Measurements from ENCODE around the gene HYAL3.

Gene HYAL3

DNA sequence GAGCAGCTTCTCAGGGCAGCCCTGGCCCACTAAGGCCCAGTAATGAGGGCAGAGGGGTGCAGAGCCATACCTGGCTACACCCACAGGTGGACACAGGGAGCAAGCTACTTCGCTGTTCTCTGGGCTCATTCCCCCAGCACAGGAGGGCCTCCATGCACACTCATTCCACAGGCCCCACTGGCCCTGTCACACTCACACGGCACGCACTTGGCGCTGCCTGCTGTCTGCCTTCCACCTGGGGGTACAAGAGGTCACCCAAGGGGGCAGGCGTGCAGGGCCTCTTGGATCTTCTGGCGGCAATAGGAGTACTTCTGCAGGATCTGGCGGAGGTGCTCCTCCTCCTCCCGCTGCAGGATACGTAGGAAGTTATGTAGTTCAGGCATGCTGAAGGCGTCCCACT is 31.1 kb upstream of the HYAL3 start:
- POLR2A ChIA-PET: no interaction called here
- CTCF ChIA-PET: interaction anchor here (1.5 to 2.7 kb wide), 2 partner anchors 10 to 17 kb away, joined by 4 to 5 read pairs; no protein-coding TSS in a partner anchor
- TF ChIP-seq, protein P1, sequence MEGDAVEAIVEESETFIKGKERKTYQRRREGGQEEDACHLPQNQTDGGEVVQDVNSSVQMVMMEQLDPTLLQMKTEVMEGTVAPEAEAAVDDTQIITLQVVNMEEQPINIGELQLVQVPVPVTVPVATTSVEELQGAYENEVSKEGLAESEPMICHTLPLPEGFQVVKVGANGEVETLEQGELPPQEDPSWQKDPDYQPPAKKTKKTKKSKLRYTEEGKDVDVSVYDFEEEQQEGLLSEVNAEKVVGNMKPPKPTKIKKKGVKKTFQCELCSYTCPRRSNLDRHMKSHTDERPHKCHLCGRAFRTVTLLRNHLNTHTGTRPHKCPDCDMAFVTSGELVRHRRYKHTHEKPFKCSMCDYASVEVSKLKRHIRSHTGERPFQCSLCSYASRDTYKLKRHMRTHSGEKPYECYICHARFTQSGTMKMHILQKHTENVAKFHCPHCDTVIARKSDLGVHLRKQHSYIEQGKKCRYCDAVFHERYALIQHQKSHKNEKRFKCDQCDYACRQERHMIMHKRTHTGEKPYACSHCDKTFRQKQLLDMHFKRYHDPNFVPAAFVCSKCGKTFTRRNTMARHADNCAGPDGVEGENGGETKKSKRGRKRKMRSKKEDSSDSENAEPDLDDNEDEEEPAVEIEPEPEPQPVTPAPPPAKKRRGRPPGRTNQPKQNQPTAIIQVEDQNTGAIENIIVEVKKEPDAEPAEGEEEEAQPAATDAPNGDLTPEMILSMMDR (IDR thresholded peaks at IDR 0.05; ENCODE audit: control extremely low read depth, extremely low read depth, low read depth, missing control alignments): no peak
- no peak for DNase-seq (ENCODE audit: extremely low spot score)

DNA sequence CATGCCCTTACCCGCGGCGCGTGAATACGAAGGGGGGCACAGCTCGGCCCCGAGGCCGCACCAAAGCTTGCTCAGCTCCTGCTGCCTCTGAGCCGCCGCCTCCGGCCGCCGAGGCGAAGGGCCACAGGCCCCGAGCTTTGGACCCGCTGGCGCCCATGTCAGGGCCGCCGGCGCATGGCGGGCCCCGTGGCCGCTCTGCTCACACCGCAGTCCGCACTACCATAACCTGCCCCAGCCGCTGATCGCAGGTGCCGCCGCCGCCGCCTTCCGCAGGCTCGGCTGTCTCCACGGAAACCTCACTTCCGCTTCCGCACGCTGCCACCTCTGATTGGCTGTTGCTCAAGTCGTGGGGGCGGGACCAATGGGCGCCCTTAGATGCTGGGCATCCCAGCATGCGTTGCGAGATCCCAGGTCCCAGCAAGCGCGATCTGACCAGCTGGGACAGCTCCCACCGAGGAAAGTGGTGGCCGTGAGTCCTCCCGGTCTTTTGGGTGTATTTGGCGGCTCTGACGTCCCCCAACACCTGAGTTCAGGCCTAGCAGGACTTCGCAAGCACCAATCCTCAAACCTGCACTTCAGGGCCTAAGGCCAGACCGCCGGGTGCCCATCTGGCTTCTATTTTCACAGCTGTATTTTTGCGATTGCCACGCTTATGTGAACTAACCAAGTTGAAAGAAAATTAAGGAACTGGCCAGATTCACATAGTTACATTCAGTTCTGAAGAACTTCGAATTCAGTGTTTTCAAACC is 28.9 kb upstream of the HYAL3 start, which contains the start of gene TUSC2:
Gene TUSC2 (minus strand): TSS at position 281 of the 749 bp plus-strand sequence. CDS start 124 bp downstream, at position 157.
- ChIA-PET CTCF (interaction anchor here (1.0 to 2.7 kb wide), 11 partner anchors 8 to 82 kb away, joined by 3 to 5 read pairs (median 3); no protein-coding TSS in a partner anchor), POLR2A (interaction anchor here (0.7 to 2.5 kb wide), 5 partner anchors 9 to 109 kb away, joined by 4 to 30 read pairs (median 5); partner anchors contain the start of genes CYB561D2 and NPRL2)
- DNase-seq (ENCODE audit: extremely low spot score): peak; percentile 97
- TF ChIP-seq, protein P1 (IDR thresholded peaks at IDR 0.05; ENCODE audit: control extremely low read depth, extremely low read depth, low read depth, missing control alignments): no peak

DNA sequence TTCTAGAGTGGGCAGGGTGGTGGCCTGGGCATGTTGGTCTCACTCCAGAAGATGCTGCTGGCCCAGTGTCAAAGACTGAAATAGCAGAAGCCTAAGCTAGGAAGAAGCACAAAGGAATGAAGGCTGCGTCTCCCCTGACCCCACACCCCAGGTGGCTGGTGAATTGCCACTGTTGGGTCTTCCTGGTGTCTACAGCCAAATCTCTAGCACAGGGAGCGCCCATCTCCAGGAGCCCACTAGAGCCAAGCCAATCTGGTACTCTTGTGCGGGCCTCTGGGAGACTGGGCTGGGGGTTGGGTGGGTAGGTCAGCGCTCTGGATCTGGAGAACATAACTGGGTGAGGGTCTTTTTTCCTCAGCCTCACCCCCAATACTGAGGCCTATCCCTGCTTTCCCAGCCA is 27.9 kb upstream of the HYAL3 start:
- ChIA-PET POLR2A (interaction anchor here (1.2 to 2.5 kb wide), 3 partner anchors 10 to 92 kb away, joined by 4 to 30 read pairs (median 5); partner anchors contain the start of genes CYB561D2 and NPRL2), CTCF (interaction anchor here (1.1 to 1.4 kb wide), 5 partner anchors 8 to 81 kb away, joined by 3 to 5 read pairs (median 3); no protein-coding TSS in a partner anchor)
- DNase-seq (ENCODE audit: extremely low spot score): no peak
- TF ChIP-seq, protein P1 (IDR thresholded peaks at IDR 0.05; ENCODE audit: control extremely low read depth, extremely low read depth, low read depth, missing control alignments): no peak

DNA sequence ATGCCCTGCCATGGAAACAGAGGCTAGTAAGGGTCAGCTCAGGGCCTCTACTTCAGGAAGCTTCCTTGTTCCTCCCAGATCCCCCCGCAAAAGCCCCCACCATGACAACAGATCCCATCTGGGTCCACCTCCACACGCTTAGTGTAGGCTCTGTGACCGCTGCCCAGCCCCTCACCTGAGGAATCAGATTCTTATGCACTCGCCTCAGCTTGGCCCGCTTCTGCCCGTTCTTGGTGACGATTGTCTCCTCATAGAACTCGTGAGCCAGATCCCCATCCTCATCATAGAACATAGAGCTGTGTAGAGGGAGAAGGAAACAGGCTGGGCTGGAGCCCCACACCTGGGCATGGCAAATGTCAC is 27.0 kb upstream of the HYAL3 start:
- TF ChIP-seq, protein P1 (IDR thresholded peaks at IDR 0.05; ENCODE audit: control extremely low read depth, extremely low read depth, low read depth, missing control alignments): no peak
- CTCF ChIA-PET: interaction anchor here (1.0 to 3.9 kb wide), 3 partner anchors 10 to 48 kb away, joined by 3 to 23 read pairs (median 3); partner anchors contain the start of genes HYAL3, LSMEM2 and NAA80
- no peak for DNase-seq (ENCODE audit: extremely low spot score)
- POLR2A ChIA-PET: interaction anchor here (0.6 kb wide), 1 partner anchor 63 kb away, joined by 5 read pairs; no protein-coding TSS in a partner anchor

DNA sequence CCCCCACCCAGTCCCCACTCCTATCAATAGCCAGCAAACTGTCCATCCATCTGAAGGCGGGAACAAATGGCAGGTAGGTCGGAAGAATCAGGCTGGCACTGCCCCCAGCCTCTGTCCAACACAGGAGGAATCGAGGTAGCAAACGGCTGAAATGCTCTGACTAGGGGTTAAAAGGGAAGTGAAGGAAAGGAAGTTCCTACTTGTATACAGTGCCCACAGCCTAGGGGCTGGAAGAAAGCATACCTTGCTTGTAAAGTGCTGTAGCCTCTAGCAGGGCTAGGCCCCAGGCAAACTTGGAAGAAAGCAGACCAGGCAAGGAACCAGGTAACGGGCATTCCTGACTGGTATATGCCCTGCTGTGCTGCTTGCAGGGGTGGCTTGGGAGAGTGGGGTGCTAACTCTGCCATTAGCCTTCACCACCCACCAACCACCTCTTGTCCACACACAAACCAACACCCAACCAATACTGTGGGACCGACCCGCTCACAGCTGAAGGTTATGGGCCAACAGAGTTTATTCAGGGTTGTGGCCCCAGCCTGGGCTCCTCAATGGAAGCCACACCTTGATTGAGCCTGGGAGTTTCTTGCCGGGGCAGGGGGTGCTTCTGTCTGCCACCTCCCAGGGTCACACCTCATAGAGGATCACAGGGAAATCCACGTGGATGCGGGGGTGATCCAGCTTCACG is 26.4 kb upstream of the HYAL3 start:
- CTCF ChIA-PET: interaction anchor here (0.6 to 3.9 kb wide), 11 partner anchors 11 to 90 kb away, joined by 3 to 41 read pairs (median 5); partner anchors contain the start of genes GNAI2, HYAL3, LSMEM2 and NAA80
- POLR2A ChIA-PET: interaction anchor here (0.6 kb wide), 1 partner anchor 62 kb away, joined by 5 read pairs; no protein-coding TSS in a partner anchor
- DNase-seq (ENCODE audit: extremely low spot score): no peak
- TF ChIP-seq, protein P1 (IDR thresholded peaks at IDR 0.05; ENCODE audit: control extremely low read depth, extremely low read depth, low read depth, missing control alignments): no peak

DNA sequence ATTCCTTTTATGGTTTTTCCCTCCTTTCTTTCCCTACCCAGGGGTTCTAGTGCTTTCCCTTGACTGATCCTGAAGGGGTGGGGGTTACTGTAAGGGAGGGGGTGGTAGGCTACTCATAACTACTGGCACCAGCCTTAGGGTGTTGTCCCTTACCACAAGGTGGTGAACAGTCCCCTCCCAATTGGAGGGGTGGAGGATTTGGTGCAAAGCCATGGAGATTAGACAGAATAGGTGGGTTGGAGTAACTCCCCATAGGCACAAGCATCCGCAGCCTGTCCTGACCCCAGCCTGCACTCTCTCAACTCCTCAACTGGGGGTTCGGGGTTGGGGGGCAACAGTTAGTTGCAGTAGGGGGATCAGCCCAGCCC is 25.9 kb upstream of the HYAL3 start:
- DNase-seq (ENCODE audit: extremely low spot score): no peak
- ChIA-PET CTCF (interaction anchor here (0.6 to 3.9 kb wide), 18 partner anchors 9 to 267 kb away, joined by 3 to 41 read pairs (median 4); partner anchors contain the start of genes GNAI2, HYAL3, NAA80 and RASSF1), POLR2A (no interaction called here)

More for the DNA sequence above, 25.9 kb upstream of the HYAL3 start:
- TF ChIP-seq, protein P1 (IDR thresholded peaks at IDR 0.05; ENCODE audit: control extremely low read depth, extremely low read depth, low read depth, missing control alignments): no peak

All from GM10248 (cell line).